GM23338 (cell line): ENCODE measurements around the gene HNRNPA2B1.

Experiments used
- CREB1 ChIP-seq: fragments of 250-450 bp; sonication (Bioruptor Pico); IDR thresholded peaks from 2 replicates; pipeline ENCODE4 v1.5.0; 2020; ENCODE audit warnings: low read depth, mild to moderate bottlenecking, moderate library complexity
- CTCF ChIP-seq, 2 experiments: fragments of 200-600 bp in 1 of 2; sonication (generic) in 1 of 2; conservative IDR thresholded peaks; 2 replicates each; pipeline versions ENCODE4 v1.5.1 to v1.6.1; 2016 to 2017; ENCODE audit warnings: antibody characterized with exemption in 2 of 2, low read depth in 2 of 2, mild to moderate bottlenecking in 2 of 2, moderate library complexity in 1 of 2
- EZH2 ChIP-seq: fragments of 200-600 bp; sonication (generic); IDR thresholded peaks from one replicate; pipeline ENCODE4 v1.8.0; 2017; ENCODE audit warnings: antibody characterized with exemption, mild to moderate bottlenecking, low read depth; ENCODE audit not compliant: unreplicated experiment
- EZH2phosphoT487 ChIP-seq: fragments of 200-600 bp; sonication (generic); IDR thresholded peaks from one replicate; pipeline ENCODE4 v1.8.1; 2018; ENCODE audit warnings: antibody characterized with exemption; ENCODE audit not compliant: unreplicated experiment
- JUNB ChIP-seq: IDR thresholded peaks from one replicate; pipeline ENCODE4 v1.6.1; 2016; ENCODE audit warnings: antibody characterized with exemption; ENCODE audit not compliant: unreplicated experiment
- NANOG ChIP-seq: IDR thresholded peaks from 2 replicates; pipeline ENCODE4 v1.6.1; 2016; ENCODE audit warnings: antibody characterized with exemption, borderline replicate concordance
- POLR2AphosphoS5 ChIP-seq: IDR thresholded peaks from 2 replicates; pipeline ENCODE4 v1.6.1; 2016; ENCODE audit warnings: antibody characterized with exemption, low read depth
- REST ChIP-seq: IDR thresholded peaks from one replicate; pipeline ENCODE4 v1.6.1; 2018; ENCODE audit warnings: antibody characterized with exemption; ENCODE audit not compliant: unreplicated experiment
- STAT1 ChIP-seq: IDR thresholded peaks from one replicate; pipeline ENCODE4 v1.6.1; 2016; ENCODE audit warnings: antibody characterized with exemption; ENCODE audit not compliant: unreplicated experiment

GRCh38 chr7:26191974-26192479 lies 8.5 kb downstream of the HNRNPA2B1 start:
- TF ChIP-seq CTCF (conservative IDR thresholded peaks at IDR 0.05; ENCODE audit: low read depth in 2 of 2) (no peak), POLR2AphosphoS5 (no peak; the same call in 1 of the 2 replicates), EZH2 (no peak), STAT1 (no peak), EZH2phosphoT487 (no peak), CREB1 (CRISPR knock-in tag) (no peak), REST (no peak), NANOG (no peak), JUNB (no peak)
